ENCODE data around the gene GPHN.

GPHN gene

GRCh38 chr14:67172520-67172919, 664.6 kb downstream of the GPHN start:
- no peak for DNase-seq

DNA sequence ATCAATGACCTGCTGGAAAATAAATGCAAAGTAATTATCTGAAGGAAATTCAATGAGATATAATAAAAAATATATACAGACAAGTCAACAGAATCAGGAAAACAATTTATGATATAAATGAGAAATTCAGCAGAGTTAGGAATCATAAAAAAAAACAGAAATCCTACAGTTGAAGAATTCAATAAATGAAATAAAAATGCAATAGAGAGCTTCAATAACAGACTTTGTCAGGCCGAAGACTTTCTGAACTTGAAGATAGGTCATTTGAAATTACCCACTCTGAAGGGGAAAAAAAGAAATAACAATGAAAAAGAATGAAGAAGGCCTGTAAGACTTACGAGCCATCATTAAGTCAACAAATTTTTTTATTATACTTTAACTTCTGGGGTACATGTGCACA, 665.8 kb downstream of the GPHN start:
- DNase-seq, result no peak

DNA sequence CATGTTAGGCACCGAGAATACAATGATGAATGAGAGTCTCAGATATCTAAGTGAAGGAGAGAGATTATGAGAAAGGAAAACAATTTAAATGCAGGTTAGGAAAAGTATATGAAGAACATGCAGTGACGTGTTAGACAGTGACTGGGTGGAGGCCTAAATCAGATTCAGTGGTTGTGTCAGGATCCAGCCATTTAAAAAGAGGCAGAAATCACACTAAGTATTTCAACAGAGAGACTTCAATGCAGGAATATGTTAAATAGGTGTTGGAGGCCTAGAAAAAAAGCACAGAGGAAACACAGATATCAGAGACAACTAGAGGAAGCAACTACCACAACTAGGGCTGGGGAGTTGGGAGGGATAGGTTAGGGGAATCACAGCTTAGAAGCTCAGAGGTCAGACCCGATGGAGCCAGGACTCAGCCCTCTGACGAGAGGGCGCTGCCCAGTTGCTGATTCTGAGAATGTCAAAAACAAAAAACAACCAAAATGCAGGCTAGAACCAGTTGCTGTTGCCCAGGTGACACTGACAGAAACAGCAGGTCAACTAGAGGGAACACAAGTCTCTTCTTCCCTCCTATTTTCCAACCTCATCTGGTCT, 678.3 kb downstream of the GPHN start:
- DNase-seq, result no peak

DNA sequence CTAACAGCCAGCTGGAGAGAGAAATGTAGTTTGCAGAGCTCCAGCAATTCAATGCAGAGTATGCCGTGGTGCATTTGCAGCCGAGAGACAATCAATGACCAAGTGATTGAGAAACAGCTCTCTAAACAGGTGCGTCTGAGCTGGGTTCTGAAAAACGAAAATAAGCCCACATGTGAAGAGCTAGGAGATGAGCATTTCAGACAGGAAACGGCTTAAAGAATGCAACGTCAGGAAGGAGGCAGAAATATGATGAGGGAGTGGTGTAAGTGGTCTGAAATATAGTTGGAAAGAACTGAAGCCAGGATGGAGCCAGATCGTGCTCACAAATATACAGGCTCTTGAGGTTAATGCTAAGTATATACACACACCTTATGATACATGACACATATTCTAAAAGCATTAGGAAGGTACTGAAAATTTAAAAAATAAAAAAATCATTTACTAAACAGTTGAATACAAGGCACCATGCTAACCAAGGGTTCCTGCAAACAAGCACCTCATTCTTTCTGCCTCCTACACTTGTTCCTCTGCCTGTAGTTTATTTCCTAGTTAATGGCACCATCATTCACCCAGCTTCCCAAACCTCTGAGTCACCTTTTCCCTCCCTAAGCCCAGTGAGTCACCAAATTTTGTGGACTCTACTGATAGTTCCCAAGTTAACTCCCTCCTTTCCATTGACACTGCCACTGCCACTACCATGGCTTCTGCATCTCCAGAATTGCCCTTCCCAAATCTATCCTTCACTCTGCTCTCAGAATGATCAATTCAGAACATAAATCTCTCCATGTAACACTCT, 679.0 kb downstream of the GPHN start:
- peak in 1 of 2 donors; percentile 1 for DNase-seq

DNA sequence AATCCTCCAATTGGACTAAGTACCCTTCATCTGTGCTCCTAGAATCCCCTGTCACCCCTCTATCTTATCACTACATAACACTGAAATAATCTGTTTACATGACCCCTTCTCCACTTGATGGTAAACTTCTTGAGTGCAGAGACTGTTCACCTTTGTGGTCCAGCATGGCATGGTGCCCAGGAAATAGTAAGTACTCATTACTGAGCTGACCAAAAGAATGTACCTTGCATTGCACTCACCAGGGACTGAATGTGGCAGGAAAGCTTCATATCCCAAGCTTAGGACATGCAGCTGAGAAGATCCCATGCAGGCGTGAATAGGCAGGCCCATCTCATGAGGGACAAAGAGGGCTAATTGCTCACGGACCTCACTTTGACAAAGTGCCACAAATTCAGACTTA, 679.9 kb downstream of the GPHN start:
- DNase-seq, result no peak

DNA sequence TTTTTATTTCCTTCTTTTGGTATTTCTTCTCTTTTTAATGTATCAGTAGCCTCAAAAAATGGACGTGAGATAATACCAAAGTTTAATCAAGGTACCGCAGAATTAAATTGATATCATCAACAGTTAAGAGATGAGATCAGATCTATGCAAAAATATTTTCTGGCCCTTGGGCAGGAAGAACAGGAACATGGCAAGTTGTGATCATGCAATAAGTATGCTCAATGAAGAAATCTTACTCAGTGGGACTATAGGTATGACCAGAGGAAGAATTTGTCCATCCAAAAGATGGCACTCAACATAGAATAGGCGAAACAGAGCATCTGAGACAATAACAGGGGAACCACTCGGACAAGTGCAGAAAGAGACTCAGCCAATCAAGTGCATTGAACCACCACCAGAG, 680.4 kb downstream of the GPHN start:
- DNase-seq, result no peak

DNA sequence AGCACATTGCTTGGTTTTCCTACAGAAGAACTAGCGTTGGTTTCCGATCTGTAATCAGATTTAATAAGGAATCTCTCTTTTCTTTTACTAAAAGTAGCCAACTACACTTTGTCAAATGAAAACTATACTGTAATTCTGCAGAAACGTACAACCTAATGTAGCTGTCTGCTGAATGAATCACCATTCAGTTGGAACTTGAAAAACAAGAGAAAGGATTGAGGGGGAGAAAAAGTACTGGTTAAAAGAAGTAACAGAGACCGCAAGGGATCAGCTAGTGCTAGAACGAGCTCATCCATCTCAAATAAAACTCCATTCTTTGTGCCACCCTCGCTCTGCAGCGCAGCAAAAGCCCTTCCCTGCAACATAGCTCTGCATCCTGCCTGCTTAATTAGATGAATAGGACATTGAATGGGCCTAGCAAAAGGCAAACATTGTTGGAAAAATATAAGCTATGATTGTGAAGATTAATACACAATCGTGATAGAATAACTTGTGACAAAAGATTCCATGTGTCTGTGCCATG, 683.9 kb downstream of the GPHN start:
- DNase-seq, result no peak

- DNase-seq, result no peak
Measured at GRCh38 chr14:67192366-67192765, 684.4 kb downstream of the GPHN start.

DNA sequence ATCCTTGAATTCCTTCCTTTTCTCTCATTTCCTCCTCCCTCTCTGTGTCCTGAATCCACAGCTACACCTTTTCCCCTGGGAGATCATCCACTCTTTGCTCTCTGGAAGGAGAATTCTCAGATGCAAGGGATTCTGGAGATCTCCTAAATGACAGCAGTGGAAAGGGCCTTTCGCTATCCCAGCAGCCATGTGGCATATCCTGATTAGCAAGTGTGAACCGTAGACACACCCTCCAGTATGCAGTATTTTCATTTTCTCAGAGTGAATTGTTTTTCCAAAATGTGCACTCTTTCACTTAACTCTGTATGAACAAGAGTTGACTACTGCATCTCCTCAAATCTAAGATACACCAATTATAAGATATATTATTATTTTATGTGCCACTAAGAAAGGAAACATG, 687.3 kb downstream of the GPHN start:
- no peak for DNase-seq

- DNase-seq, result no peak
Measured at GRCh38 chr14:67199016-67199415, 691.1 kb downstream of the GPHN start.

DNA sequence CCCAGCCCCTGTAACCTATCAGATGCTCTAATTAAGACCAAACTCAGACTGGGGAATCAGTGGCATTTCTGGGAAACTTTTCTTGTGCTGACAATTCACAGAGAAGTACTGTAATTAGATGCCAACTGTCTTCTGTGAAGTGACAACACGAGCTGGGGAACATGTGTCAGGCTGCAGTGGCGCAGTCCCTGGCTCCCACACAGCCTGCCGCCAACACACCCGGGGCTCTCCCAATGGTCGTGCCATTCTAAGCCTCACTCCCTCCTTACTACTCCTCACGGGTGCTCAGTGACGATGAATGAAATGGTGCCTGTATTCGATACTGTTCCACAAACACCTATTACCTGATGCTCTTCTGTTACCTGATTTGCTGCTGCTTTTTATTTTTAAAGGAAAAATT, 699.9 kb downstream of the GPHN start:
- DNase-seq, result no peak

DNA sequence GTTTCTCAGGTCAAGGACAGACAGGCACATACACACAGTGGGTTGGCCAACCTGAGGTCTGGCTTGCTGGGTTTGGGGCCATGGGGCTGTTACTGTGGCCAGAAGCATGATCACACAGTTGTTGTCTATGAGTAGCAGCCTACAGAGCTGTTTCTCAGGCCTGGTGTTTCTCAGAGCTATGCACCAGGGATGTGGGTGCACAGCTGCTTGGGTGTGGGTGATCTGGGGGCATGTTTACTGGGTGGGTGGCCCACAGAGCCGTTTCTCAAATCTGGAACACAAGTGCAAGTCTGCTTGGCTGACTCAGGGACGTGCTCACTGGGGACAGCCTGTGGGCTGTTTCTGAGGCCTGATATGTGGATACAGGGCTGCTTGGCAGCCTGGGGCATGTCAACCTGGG, 710.2 kb downstream of the GPHN start:
- no peak for DNase-seq

- DNase-seq, result no peak
Measured at GRCh38 chr14:67221248-67221981, 713.5 kb downstream of the GPHN start.

DNA sequence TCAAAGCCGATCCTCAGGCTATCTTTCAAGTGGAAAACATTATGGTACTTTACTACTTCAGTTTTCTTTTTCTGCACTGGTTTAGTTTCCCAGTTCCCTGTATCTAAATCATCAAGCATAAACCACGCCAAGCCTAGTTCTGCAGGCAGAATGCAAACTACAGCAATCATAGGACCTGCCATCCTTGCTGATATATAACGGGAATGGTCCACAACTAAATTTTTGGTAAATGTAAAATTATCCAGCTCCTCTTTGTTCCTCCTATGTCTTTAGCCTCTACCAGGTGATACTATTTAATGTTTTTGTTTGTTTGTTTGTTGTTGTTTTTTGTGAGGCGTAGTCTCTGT, 714.0 kb downstream of the GPHN start:
- DNase-seq, result no peak

- no peak for DNase-seq
Measured at GRCh38 chr14:67225523-67225922, 717.6 kb downstream of the GPHN start.

DNA sequence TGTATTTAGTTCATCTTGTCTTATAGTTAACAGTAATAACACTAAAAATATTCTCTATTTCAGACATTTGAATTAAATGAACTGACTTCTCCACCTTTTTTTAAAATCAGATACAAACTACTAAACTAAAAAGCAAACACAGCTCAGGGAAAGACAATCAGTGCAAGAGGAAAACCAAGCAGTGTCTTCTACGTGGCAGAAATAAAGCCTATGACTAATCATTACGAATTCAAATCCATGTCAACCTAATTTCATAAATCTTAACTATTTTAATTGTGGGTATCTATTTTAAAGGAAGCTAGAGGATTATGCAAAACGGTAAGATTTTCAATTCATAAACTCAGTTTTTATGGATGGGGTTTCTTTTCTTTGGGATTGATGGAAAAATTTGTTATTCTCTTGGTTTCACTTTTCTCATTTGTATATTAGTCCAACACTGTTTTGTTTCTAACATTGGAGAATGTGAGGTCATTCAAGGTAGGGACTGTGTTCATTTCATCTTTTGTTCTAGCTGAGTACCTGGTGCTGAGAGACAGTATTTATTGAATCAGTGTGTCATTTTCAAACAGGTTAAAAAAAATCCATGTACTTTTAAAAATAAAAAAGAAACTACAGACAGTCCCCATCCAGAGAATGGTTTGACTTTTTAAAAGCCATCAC, 720.5 kb downstream of the GPHN start:
- DNase-seq, result no peak

Measured in CD4-positive, alpha-beta T cell treated with Interleukin-4 for 1 hour (primary cell).